ENCODE measurements around the gene GALNT7. TPM values are rescaled to one million over a fixed set of nuclear protein-coding genes. Genes with fewer than 3 reads are reported as not detected.

GALNT7 gene
- total RNA-seq, 1 experiment from 2014 or later = 156 TPM

- Histone ChIP-seq H3K27ac (ENCODE audit: low read length) (peak overlapping the region; percentile 59; the same call in 1 of the 2 replicates), H3K4me3 (ENCODE audit: low read depth in 2 of 2, low read length in 2 of 2) (no peak overlapping the region), H3K4me1 (ENCODE audit: control insufficient read depth, insufficient read depth, low read length) (peaks cover 4% of the 10 kb centered on the region; the same call in 1 of the 2 replicates), H3K36me3 (ENCODE audit: control insufficient read depth, insufficient read depth, low read length) (peaks cover 6% of the 10 kb centered on the region; the same call in 1 of the 2 replicates), H3K27me3 (ENCODE audit: control insufficient read depth, insufficient read depth, low read length) (no peaks in the 10 kb centered on the region), H3K9me3 (ENCODE audit: control insufficient read depth, insufficient read depth, low read depth, low read length) (no peaks in the 10 kb centered on the region)
- TF ChIP-seq SIN3A (IDR thresholded peaks at IDR 0.05; ENCODE audit: borderline replicate concordance, insufficient read depth, low read depth, low read length) (no peak), CTCF (IDR thresholded peaks at IDR 0.05) (peak; percentile 66; the same call in 1 of the 2 replicates)
- POLR2A ChIA-PET = no interaction called here
- CTCF ChIA-PET = interaction anchor here (0.6 to 1.6 kb wide), 5 partner anchors 8 to 288 kb away, joined by 3 to 9 read pairs (median 3); no protein-coding TSS in a partner anchor
- in situ Hi-C loops (cut with HindIII; ENCODE audit: low pct_unique_long_range_greater_than_20kb, low sequenced_read_pairs) (no loop called here), intact Hi-C loops (cut with micrococcal nuclease; ENCODE audit: unreplicated experiment) (loop anchor here (10.0 kb wide), 1 partner anchor 287 kb away; no protein-coding TSS in a partner anchor)
- no TSS peak for BruUV-seq (replicated peaks)
- ATAC-seq (no peak), DNase-seq (ENCODE audit: low read depth, low spot score) (no peak)
Measured at GRCh38 chr4:173301518-173302201, 133.0 kb downstream of the GALNT7 start.

- ChIA-PET POLR2A (no interaction called here), CTCF (no interaction called here)
- ATAC-seq (no peak), DNase-seq (ENCODE audit: low read depth, low spot score) (no peak)
- H3K27ac ChIP-seq (ENCODE audit: low read length) = no peak overlapping the region
- BruUV-seq (replicated peaks) = no TSS peak
- no peaks in the 10 kb centered on the region for H3K27me3 ChIP-seq (ENCODE audit: control insufficient read depth, insufficient read depth, low read length)
- no peaks in the 10 kb centered on the region for H3K9me3 ChIP-seq (ENCODE audit: control insufficient read depth, insufficient read depth, low read depth, low read length)
- peaks cover 6% of the 10 kb centered on the region; the same call in 1 of the 2 replicates for H3K36me3 ChIP-seq (ENCODE audit: control insufficient read depth, insufficient read depth, low read length)
- intact Hi-C loops (cut with micrococcal nuclease; ENCODE audit: unreplicated experiment) = loop anchor here (10.0 kb wide), 1 partner anchor 293 kb away; no protein-coding TSS in a partner anchor
- H3K4me1 ChIP-seq (ENCODE audit: control insufficient read depth, insufficient read depth, low read length) = no peaks in the 10 kb centered on the region
- H3K4me3 ChIP-seq (ENCODE audit: low read depth in 2 of 2, low read length in 2 of 2) = no peak overlapping the region
- in situ Hi-C loops (cut with HindIII; ENCODE audit: low pct_unique_long_range_greater_than_20kb, low sequenced_read_pairs) = no loop called here
- TF ChIP-seq SIN3A (IDR thresholded peaks at IDR 0.05; ENCODE audit: borderline replicate concordance, insufficient read depth, low read depth, low read length) (no peak), REST (IDR thresholded peaks at IDR 0.05; ENCODE audit: insufficient read depth in 1 of 2, low read depth in 2 of 2, low read length in 1 of 2) (no peak), CTCF (IDR thresholded peaks at IDR 0.05) (no peak), TCF7L2 (IDR thresholded peaks at IDR 0.05; ENCODE audit: low read depth, low read length) (no peak), POLR2AphosphoS5 (IDR thresholded peaks at IDR 0.05; ENCODE audit: low read depth, low read length) (no peak)
Measured at GRCh38 chr4:173307778-173308177, 139.2 kb downstream of the GALNT7 start.
